ENCODE measurements around the gene MAMLD1. TPM values are rescaled to one million over a fixed set of nuclear protein-coding genes. Genes with fewer than 3 reads are reported as not detected.

The MAMLD1 gene
- total and polyA plus RNA-seq, 3 experiments from 2014 or later, result 1.8 to 7.3 (median 6.2) TPM

DNA sequence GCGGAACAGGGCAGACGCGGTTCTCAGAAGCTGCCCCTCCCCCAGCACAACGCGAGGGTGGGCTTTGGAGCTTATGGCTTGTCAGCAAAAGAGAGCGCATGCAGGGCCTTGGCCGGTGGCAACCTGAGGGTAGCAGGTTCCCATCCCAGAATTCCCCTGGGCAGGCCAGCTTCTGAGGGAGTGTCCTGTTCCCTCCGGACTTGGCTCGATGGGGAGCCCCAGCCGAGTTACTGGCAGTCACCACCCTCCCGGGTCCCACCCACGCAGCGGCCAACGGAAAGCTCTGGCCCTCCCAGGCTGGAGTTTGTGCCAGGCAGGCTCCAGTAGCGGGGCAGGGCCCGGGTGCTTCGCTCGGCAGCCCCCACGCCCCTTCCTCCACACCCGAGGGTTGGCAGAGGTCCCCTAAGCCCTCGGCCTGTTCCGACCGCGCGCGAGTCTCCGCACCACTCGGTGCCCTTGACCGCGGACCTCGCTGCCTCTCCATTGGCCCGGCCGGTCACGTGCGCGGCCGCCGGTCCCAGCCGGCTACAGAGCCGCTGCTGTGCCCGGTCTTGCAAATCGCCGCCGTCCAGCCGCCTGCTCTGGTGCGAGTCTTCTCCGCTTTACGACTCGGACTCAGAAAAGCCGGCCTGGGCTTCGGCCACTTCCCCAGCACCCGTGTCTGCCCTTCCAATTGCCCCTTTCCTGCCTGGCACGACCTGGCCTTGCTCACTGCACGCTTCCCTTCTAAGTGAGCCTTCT is 184.4 kb downstream of the MAMLD1 start:
- no peaks in the 10 kb centered on the region for H3K9me3 Mint-ChIP-seq
- CTCF ChIA-PET, result interaction anchor here (1.1 kb wide), 1 partner anchor 21 kb away, joined by 3 read pairs; the partner anchor contains the start of gene MTM1
- DNase-seq, result peak in 1 of 5 donors; percentile 4

GRCh38 chrX:150548251-150548650 is 185.1 kb downstream of the MAMLD1 start:
- ChIA-PET POLR2A (interaction anchor here (0.7 to 1.0 kb wide), 2 partner anchors 20 to 26 kb away, joined by 3 read pairs; partner anchors contain the start of gene MTM1), CTCF (no interaction called here)
- Mint-ChIP-seq H3K36me3 (no peaks in the 10 kb centered on the region), H3K27me3 (peaks cover 0 to 8% of the 10 kb centered on the region in 2 donors), H3K4me3 (peak overlapping the region in 6 of 7 donors; percentile 69 to 85 (median 74)), H3K27ac (peak overlapping the region in 4 of 8 donors; percentile 26 to 82 (median 62)), H3K9me3 (no peaks in the 10 kb centered on the region), H3K4me1 (peaks cover 11 to 25% (median 24%) of the 10 kb centered on the region in 3 donors)
- Histone ChIP-seq H3K36me3 (ENCODE audit: insufficient read depth, low read length) (no peaks in the 10 kb centered on the region), H3K27ac (ENCODE audit: low read depth, low read length) (no peak overlapping the region), H3K9me3 (ENCODE audit: low read length) (no peaks in the 10 kb centered on the region), H3K27me3 (ENCODE audit: insufficient read depth, low read length, poor library complexity, severe bottlenecking) (no peaks in the 10 kb centered on the region), H3K4me3 (ENCODE audit: low read length) (no peak overlapping the region), H3K4me1 (ENCODE audit: insufficient read depth, low read length) (peaks cover 23% of the 10 kb centered on the region)
- no peak for DNase-seq

More for the DNA sequence above, 184.4 kb downstream of the MAMLD1 start:
- Histone ChIP-seq H3K9me3 (ENCODE audit: low read length) (no peaks in the 10 kb centered on the region), H3K36me3 (ENCODE audit: insufficient read depth, low read length) (no peaks in the 10 kb centered on the region), H3K4me3 (ENCODE audit: low read length) (peak overlapping the region; percentile 26), H3K27me3 (ENCODE audit: insufficient read depth, low read length, poor library complexity, severe bottlenecking) (no peaks in the 10 kb centered on the region), H3K27ac (ENCODE audit: low read depth, low read length) (no peak overlapping the region), H3K4me1 (ENCODE audit: insufficient read depth, low read length) (peaks cover 23% of the 10 kb centered on the region)
- POLR2A ChIA-PET, result interaction anchor here (1.0 to 1.9 kb wide), 3 partner anchors 21 to 22 kb away, joined by 3 to 11 read pairs (median 4); partner anchors contain the start of gene MTM1
- H3K4me3 Mint-ChIP-seq, result peak overlapping the region; percentile 69 to 85 (median 74)
- peaks cover 11 to 25% (median 24%) of the 10 kb centered on the region in 3 donors for H3K4me1 Mint-ChIP-seq
- peaks cover 0 to 8% of the 10 kb centered on the region in 2 donors for H3K27me3 Mint-ChIP-seq
- no peaks in the 10 kb centered on the region for H3K36me3 Mint-ChIP-seq
- peak overlapping the region in 5 of 8 donors; percentile 26 to 82 (median 76) for H3K27ac Mint-ChIP-seq

DNA sequence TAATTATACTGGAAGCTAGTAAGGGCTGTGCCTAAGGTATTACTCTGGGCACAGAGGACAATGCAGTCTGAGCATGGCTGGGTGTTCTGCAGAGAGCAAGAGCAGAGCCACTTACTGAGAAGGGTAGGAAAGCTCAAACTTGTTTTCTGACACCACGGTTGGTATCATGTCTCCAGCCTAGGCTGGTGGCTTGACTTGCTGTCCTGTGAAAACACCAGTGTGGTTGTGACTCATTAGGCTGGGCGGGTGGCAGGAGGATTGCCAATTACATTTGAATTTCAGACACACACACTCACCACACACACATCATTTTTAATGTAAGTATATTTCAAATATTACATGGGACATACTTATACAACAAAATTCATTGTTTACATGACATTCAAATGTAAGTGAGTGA is 185.6 kb downstream of the MAMLD1 start:
- Mint-ChIP-seq H3K27me3 (peaks cover 0 to 8% of the 10 kb centered on the region in 2 donors), H3K27ac (no peak overlapping the region), H3K36me3 (no peaks in the 10 kb centered on the region), H3K4me3 (peak overlapping the region in 1 of 7 donors; percentile 69), H3K4me1 (peaks cover 11 to 25% (median 24%) of the 10 kb centered on the region in 3 donors), H3K9me3 (no peaks in the 10 kb centered on the region)
- no peak overlapping the region for H3K27ac ChIP-seq (ENCODE audit: low read depth, low read length)
- CTCF ChIA-PET, result no interaction called here
- H3K27me3 ChIP-seq (ENCODE audit: insufficient read depth, low read length, poor library complexity, severe bottlenecking), result no peaks in the 10 kb centered on the region
- peaks cover 23% of the 10 kb centered on the region for H3K4me1 ChIP-seq (ENCODE audit: insufficient read depth, low read length)
- DNase-seq, result no peak
- POLR2A ChIA-PET, result interaction anchor here (0.7 kb wide), 1 partner anchor 25 kb away, joined by 3 read pairs; no protein-coding TSS in a partner anchor
- no peak overlapping the region for H3K4me3 ChIP-seq (ENCODE audit: low read length)
- H3K9me3 ChIP-seq (ENCODE audit: low read length), result no peaks in the 10 kb centered on the region
- H3K36me3 ChIP-seq (ENCODE audit: insufficient read depth, low read length), result no peaks in the 10 kb centered on the region

- H3K4me3 ChIP-seq (ENCODE audit: low read length), result no peak overlapping the region
- no peaks in the 10 kb centered on the region for H3K9me3 Mint-ChIP-seq
- H3K36me3 ChIP-seq (ENCODE audit: insufficient read depth, low read length), result no peaks in the 10 kb centered on the region
- H3K27me3 Mint-ChIP-seq, result peaks cover 0 to 7% of the 10 kb centered on the region in 2 donors
- H3K27me3 ChIP-seq (ENCODE audit: insufficient read depth, low read length, poor library complexity, severe bottlenecking), result no peaks in the 10 kb centered on the region
- H3K4me3 Mint-ChIP-seq, result no peak overlapping the region
- H3K27ac Mint-ChIP-seq, result no peak overlapping the region
- CTCF ChIA-PET, result no interaction called here
- no peaks in the 10 kb centered on the region for H3K36me3 Mint-ChIP-seq
- H3K4me1 ChIP-seq (ENCODE audit: insufficient read depth, low read length), result peaks cover 11% of the 10 kb centered on the region
- no peak for DNase-seq
- no peak overlapping the region for H3K27ac ChIP-seq (ENCODE audit: low read depth, low read length)
- H3K9me3 ChIP-seq (ENCODE audit: low read length), result no peaks in the 10 kb centered on the region
- peaks cover 3 to 16% (median 14%) of the 10 kb centered on the region in 3 donors for H3K4me1 Mint-ChIP-seq
- POLR2A ChIA-PET, result no interaction called here
Observed at GRCh38 chrX:150551963-150552362, 188.8 kb downstream of the MAMLD1 start.

GRCh38 chrX:150558424-150558823 is 195.3 kb downstream of the MAMLD1 start:
- H3K27me3 ChIP-seq (ENCODE audit: insufficient read depth, low read length, poor library complexity, severe bottlenecking), result no peaks in the 10 kb centered on the region
- no peak overlapping the region for H3K27ac ChIP-seq (ENCODE audit: low read depth, low read length)
- Mint-ChIP-seq H3K4me1 (no peaks in the 10 kb centered on the region), H3K27me3 (no peaks in the 10 kb centered on the region), H3K4me3 (no peak overlapping the region), H3K36me3 (no peaks in the 10 kb centered on the region), H3K9me3 (no peaks in the 10 kb centered on the region), H3K27ac (no peak overlapping the region)
- POLR2A ChIA-PET, result no interaction called here
- H3K9me3 ChIP-seq (ENCODE audit: low read length), result no peaks in the 10 kb centered on the region
- no peak for DNase-seq
- no peaks in the 10 kb centered on the region for H3K4me1 ChIP-seq (ENCODE audit: insufficient read depth, low read length)
- no peak overlapping the region for H3K4me3 ChIP-seq (ENCODE audit: low read length)
- no peaks in the 10 kb centered on the region for H3K36me3 ChIP-seq (ENCODE audit: insufficient read depth, low read length)
- CTCF ChIA-PET, result no interaction called here

Other genes starting within 250 kb of the MAMLD1 start
- 10 to 100 TPM; 16.6 to 19.5 TPM for gene MTM1, start 205.3 kb downstream of the MAMLD1 start, total RNA-seq
- gene MTM1, start 205.3 kb downstream of the MAMLD1 start, polyA plus RNA-seq, result 13.6 TPM